COLO829 (cell line): ENCODE measurements around the gene ORM2.

Experiments used
- DNase-seq: peaks from one replicate; pipeline ENCODE4 v3.0.0; 2012; ENCODE audit warnings: low spot score

ORM2 gene

GRCh38 chr9:114371973-114372917, 42.6 kb downstream of the ORM2 start:
- peak; percentile 81 for DNase-seq

GRCh38 chr9:114372921-114373448, 43.3 kb downstream of the ORM2 start:
- no peak for DNase-seq

- no peak for DNase-seq
Observed at GRCh38 chr9:114373960-114374730, 44.5 kb downstream of the ORM2 start.

GRCh38 chr9:114374936-114375335, 45.3 kb downstream of the ORM2 start:
- no peak for DNase-seq

- no peak for DNase-seq
Observed at GRCh38 chr9:114375386-114376175, 45.9 kb downstream of the ORM2 start.

- no peak for DNase-seq
Observed at GRCh38 chr9:114376586-114377445, 47.1 kb downstream of the ORM2 start.

- DNase-seq = no peak
Observed at GRCh38 chr9:114378016-114378415, 48.3 kb downstream of the ORM2 start.

GRCh38 chr9:114378883-114379282, 49.2 kb downstream of the ORM2 start:
- DNase-seq = no peak
